HG03196 (cell line): ENCODE data around the gene PSTPIP2.
"Not testable (repeated sequence)": the region's sequence is repeated elsewhere in the genome, so short reads cannot be mapped to it uniquely, and the experiment has no call there.

Experiments used
- ATAC-seq: cut with Tn5 transposase; IDR thresholded peaks from one replicate; pipeline ENCODE4 v1.9.1; 2021; ENCODE audit not compliant: unreplicated experiment

PSTPIP2 gene

DNA sequence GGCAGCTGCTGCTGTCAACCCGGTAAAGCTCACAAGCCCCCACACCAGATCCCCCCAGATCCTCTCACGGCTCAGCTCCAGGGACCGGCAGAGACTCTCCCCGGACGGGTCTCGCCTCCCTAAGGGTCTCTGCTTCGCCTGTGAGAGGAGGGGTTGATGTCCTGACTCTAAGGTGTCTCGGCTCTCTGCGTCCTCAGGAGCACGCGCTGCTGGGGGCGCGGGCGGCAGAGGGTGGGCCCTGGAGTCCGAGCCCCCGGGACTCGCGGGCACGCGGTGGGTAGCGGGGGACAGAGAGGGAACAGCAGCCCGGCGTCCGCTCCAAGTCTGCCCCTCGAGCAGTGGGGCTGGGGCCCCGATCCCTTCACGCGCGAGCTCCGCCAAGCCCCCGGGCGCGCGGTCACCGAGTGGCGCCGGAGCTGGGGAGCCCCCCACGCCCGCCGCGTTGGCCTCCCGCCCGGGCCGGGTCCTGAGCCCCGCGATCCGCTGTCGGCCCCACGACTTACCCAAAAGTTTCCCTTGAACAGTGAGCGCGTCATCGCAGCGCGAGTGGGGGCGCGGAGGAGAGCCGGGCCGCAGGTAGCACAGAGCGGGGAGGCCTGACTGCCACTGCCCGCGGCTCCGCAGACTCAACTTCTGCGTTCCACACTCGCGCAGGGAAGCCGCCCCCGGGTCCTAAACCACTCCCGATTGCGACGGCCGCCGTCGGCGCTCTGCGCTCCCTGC is at the start of gene PSTPIP2:
Gene PSTPIP2 (minus strand): TSS at position 608 of the 723 bp plus-strand sequence. CDS start 72 bp downstream, at position 536.
- ATAC-seq = peak; percentile 49

DNA sequence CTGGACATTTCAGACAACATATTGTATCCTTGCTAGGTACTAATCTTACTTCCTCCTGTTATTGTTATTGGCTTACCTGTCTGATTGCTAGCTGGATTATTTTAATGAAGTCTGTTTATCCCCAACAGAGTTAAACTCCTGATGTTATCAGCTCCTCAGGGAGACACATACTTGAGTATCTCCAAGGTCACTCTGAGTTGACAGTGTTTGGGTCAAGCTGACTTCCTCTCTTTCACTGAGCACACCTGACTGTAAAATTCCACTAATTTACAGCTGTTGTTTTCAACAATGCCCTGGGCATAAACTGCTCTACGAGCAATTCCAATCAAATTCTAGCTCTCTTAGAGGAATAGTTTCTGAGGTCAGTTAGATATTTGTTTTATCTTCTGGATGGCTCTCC is 41.7 kb upstream of the PSTPIP2 start:
- no peak for ATAC-seq

DNA sequence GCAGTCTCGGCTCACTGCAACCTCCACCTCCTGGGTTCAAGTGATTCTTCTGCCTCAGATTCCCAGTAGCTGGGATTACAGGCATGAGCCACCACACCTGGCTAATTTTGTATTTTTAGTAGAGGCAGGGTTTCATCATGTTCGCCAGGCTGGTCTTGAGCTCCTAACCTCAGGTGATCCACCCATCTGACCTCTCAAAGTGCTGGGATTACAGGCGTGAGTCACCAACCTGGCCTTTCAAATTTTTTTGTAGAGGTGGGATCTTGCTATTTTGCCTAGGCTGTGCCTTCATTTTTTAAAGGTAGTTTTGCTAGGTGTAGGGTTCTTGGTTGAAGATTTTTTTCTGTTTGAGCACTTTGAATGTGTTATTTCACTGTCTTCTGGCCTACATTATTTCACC is 38.3 kb upstream of the PSTPIP2 start:
- ATAC-seq = no peak

- no peak for ATAC-seq
These were observed 37.3 kb upstream of the PSTPIP2 start for GRCh38 chr18:46109386-46109785.

GRCh38 chr18:46104128-46104911 is 32.3 kb upstream of the PSTPIP2 start, which contains the start of gene HAUS1:
TSS of gene HAUS1 (plus strand) at chr18:46104385. CDS start at chr18:46104412, 27 bp downstream.
- ATAC-seq = peak; percentile 87

GRCh38 chr18:46099463-46099862 is 27.4 kb upstream of the PSTPIP2 start:
- no peak for ATAC-seq

GRCh38 chr18:46098616-46098933 is 26.5 kb upstream of the PSTPIP2 start:
- no peak for ATAC-seq

- peak; percentile 77 for ATAC-seq
These were observed 25.9 kb upstream of the PSTPIP2 start, which contains the start of gene ATP5F1A for GRCh38 chr18:46097801-46098615. TSS of gene ATP5F1A (minus strand) at chr18:46098296. CDS start at chr18:46098231, 65 bp downstream.

DNA sequence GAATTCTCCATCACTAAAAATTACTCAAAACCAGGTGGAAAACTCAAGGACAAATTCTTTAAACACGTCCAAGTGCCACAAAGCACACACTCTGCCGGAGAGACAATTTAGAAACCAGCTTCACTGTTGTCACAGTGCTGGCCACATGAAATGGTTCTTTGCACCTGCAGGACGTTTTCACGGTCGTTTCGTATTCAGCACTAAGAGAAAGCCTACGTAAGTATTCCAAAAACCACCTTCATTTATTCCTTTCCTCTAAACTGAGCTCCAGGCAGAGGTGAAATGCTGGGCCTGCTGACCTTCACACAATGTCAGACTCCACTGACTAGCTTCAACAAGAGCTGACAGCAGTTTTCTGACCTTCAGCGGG is 25.4 kb upstream of the PSTPIP2 start:
- peak; percentile 13 for ATAC-seq

- ATAC-seq = no peak
These were observed 24.7 kb upstream of the PSTPIP2 start for GRCh38 chr18:46096651-46097300.

GRCh38 chr18:46095532-46095931 is 23.5 kb upstream of the PSTPIP2 start:
- no peak for ATAC-seq

DNA sequence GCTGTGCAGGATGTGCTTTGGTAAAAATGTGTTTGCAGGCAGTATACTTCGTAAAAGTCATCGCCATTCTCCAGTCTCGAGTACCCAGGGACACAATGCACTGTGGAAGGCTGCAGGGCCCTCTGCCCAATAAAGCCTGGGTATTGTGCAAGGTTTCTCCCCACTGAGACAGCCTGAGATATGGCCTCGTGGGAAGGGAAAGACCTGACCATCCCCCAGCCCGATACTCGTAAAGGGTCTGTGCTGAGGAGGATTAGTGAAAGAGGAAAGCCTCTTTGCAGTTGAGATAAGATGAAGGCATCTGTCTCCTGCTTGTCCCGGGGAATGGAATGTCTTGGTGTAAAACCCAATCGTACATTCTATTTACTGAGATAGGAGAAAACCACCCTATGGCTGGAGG is 16.4 kb upstream of the PSTPIP2 start:
- not testable (repeated sequence) for ATAC-seq

DNA sequence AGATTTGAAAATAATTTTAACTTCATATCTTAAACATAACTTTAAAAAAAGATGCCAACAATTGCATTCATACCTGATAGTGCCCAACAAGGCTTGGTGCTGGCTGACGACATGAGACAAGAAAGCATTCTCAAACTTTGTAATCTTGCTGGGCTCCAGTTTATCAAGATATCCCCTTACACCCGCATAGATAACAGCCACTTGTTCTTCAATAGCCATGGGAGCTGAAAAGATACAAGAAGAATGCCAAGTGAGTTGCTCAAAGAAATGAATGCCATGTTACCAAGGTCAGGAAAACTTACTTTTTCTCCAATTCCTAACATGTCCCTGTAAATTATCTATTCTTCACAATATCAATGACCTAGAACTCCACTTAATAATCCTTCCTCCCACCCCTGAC is 12.4 kb upstream of the PSTPIP2 start:
- ATAC-seq = no peak

DNA sequence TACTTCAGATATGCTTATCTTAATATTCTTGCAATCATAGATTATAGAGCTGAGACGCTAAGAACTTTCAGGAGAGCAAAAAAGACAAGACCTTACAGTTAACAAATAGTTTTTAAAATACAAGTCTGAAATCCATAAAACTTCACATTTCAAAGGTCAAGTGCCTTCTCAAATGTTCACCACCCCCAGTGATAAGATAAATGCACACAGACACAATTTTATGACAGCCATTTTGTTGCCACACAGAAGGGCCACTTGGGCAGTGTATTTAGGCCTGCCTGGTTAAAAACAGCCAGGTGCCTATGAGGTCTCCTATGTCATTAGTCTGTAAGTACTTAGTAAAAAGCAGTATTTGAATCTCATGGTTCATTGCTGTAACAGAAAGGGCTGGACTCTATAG is 8.1 kb upstream of the PSTPIP2 start:
- ATAC-seq = no peak

DNA sequence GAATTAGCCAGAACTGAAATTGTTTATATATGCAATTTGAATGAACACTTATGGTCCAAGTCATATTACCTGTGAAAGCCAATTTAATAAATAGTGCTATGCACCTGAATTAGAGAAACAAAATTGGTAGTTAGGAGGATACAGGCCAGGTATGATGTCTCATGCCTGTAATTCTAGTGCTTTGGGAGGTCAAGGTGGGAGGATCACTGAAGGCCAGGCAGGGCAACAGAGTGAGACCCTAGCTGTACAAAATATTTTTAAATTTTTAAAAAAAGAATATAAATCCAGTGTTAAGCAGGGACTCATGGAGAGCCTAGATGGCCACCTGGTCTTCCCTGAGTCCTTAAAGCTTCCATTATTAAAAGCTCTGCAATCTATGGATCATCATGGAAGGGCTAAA is 7.3 kb upstream of the PSTPIP2 start:
- no peak for ATAC-seq

GRCh38 chr18:46073474-46074331 is 1.6 kb upstream of the PSTPIP2 start:
- no peak for ATAC-seq

GRCh38 chr18:46072959-46073358 is 899 bp upstream of the PSTPIP2 start:
- no peak for ATAC-seq

GRCh38 chr18:46072376-46072867 is 362 bp upstream of the PSTPIP2 start:
- no peak for ATAC-seq

GRCh38 chr18:46070815-46071652 is 1.0 kb downstream of the PSTPIP2 start:
- ATAC-seq = no peak
